Measurements from ENCODE around the gene LYPD4.
"Not testable (repeated sequence)": the region's sequence is repeated elsewhere in the genome, so short reads cannot be mapped to it uniquely, and the experiment has no call there.

Gene LYPD4

DNA sequence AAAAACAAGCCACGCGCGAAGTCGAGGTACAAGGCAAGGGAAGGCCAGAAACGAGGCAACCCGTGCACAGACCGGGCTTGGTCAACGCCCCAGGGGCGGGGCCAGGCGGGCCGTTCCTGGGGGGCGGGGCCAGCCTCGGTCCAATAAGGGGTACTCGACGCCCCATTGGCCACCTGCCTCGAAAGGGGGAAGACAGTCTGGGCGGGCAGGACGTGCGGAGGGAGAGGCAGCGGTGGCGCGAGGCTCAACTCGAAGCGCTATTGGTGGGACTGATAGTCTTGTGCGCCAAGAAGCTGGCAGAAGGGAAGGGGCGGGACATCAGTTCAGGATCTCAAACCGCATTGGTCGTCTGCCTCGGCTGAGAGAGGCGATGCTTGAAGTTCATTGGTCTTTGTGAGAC is at the start of gene LYPD4:
Gene LYPD4, minus strand, starts transcription at position 83 of the 400 bp plus-strand sequence. CDS start 5,398 bp downstream, outside the sequence.
- peak; percentile 54 for DNase-seq

GRCh38 chr19:41893899-41894298 is 49.4 kb upstream of the LYPD4 start:
- DNase-seq = no peak

- DNase-seq = no peak
Measured at GRCh38 chr19:41892173-41892902, 47.9 kb upstream of the LYPD4 start.

- DNase-seq = no peak
Measured at GRCh38 chr19:41890936-41891335, 46.5 kb upstream of the LYPD4 start.

DNA sequence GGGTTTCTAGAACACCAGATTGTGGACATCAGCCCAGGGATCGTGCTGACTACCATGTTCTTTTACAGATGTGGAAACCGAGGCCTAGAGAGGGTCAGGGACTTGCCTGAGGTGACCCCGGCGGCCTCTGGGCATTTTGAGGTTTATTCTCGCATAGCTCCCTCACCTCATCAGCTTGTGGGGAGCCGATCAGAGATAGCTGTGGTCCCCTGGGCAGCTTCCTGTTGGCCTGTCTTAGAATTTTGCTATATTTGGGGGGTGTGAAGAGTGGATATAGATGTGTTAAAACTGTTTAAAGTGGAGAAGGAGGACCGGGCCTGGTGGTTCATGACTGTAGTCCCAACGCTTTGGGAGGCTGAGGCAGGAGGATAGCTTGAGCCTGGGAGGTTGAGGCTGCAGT is 45.4 kb upstream of the LYPD4 start:
- no peak for DNase-seq

DNA sequence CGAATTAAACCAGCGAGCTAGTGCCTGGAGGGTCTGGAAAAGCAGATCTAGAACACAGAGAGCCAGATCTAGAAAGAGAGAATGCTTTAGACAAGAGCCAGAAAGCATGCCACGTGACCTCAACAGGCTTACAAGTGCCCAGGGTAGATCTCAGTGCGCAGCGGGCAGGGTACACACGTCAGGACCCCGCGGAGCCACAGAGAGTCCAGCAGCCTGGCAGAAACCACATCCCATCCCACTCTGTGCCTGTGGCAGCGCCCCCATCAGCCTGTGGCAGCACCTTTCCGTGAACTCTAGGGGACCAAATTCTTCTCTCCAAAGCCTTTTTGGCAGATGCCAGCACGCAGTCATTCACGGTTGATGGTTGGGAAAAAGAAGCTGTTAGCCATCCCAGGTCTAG is 44.4 kb upstream of the LYPD4 start:
- no peak for DNase-seq

DNA sequence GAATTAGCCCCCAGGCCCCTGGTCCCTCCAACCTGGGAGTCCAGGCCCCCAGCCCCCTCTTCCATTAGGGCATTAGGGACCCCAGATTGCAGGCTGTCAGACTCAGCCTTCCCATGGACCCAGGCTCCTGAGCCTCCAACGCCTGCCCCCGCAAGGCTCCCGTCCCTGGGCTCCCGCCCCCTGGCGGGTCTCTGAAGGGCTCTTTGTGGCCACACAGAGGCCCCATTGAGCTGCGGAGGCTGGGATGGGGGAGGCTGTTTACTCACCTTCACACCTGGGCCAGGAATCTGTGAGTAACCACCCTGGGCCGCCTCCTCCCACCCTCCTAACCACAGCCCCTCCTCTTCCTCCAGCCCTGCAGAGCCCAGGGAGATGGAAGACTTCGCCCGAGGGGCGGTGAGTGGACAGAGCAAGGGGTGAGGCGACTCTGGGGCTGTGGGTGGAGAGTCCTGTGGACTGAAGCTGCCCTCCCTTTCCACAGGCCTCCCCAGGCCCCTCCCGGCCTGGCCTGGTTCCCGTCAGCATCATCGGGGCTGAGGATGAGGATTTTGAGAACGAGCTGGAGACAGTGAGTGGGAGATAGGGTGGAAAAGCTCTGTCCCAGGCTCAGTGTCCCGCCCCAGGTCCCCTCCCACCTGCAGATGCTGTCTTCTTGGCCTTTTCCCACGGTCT is 43.4 kb upstream of the LYPD4 start:
- peak; percentile 94 for DNase-seq

DNA sequence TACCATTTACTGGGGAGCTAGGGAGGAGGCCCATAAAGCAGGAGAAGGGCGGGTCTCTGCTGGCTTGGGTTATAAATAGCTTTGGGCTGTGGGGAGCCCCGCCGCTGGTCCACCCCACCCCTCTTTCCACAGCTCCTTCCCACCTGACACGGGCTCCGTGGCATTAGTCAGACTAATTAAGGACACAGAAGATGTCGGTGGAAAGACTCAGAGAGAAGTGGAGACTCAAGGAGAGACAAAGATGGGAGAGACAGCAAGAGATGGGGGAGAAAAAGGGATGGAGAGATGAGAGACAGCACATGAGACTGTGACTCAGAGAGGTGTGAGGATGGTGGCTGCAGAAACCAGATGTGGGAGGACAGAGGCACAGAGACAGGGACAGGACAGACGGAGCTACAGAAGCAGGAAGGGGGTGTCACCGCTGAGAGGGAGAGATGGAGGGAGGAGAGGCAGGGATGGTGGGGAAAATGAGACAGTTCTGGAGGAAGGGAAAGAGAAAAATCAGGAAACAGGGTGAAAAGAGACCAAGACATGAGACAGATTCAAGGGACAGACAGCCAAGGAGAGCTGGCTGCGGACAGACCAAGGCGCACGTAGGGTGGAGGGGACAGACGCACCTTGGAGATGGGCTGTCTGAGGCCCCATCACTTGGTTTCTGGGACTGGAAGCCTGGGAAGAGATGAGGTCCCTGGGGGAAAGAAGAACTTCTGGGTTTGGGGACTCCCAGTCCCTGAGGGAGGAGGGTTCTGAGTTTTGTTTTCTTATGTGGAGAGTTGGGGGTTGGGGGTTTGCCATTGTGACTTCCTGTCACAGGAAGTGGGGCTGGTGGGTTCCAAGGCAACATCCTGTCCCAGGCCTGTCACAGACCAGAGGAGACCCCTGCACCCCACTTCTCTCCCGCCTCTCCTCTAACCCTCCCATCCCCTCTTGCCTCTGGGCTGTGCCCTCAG is 42.6 kb upstream of the LYPD4 start:
- DNase-seq = peak; percentile 84

DNA sequence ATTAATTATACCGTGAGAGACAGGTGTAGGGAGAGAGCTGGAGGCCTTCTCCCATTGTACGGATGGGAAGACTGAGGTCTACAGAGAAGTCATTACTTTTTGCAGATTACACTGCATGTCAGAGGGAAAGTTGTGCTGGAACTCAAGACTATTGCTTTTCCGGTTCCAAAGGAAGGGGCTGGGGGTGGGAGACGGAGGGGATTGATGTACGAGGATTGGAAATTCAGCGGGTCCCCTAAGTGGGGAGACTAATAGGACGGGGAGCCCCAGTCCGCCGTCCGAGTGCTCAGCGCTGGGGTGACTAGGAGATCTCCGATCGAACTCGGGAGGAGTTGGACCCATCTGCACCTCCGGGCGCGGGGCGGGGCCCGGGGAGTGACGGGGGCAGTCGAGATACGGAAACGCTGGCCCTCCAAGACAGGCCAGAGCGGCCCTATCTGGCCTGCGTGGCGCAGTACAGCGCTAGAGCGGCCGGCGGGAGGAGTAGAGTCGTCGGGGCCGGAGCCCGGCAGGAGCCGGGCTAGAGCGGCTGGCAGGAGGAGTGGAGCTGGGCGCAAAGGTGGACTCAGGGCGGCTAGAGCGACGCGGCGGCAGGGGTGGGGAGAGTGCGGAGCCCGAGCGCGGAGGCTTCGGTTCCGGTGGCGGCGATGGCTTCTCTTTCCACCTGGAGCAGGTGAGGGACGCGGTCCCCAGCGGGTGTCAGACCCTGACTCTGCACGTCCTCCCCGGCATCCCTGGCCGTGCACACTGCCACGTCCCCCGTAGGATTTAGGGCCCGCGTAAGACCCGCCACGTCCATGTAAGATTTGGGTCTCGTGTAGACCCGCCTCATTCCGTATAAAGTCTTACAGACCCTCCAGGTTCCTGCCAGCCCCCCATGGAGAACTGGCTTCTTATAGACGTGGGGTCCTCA is 39.6 kb upstream of the LYPD4 start:
- peak; percentile 95 for DNase-seq

DNA sequence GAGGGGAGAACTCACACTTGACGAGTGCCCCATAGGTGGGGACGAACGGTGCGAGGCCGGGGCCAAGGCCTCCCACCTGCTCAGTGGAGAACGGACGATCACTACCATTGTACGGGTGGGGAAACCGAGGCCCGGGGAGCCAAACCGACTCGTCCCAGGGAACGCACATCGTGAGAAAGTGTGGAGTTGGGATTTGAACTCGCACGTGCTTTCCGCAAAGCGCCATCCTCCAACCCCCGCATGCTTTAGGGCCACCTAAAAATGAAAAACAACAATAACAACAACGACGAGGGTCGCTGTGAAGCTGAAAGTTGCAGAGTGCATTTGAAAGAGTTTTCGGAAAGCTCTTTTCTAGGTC is 39.0 kb upstream of the LYPD4 start:
- no peak for DNase-seq

- peak; percentile 88 for DNase-seq
Measured at GRCh38 chr19:41882568-41883462, 38.3 kb upstream of the LYPD4 start, which contains the start of gene ARHGEF1. ARHGEF1 (plus strand) TSS chr19:41883184; CDS start chr19:41888083, 4,899 bp downstream.

- DNase-seq = no peak
Measured at GRCh38 chr19:41880329-41880708, 35.8 kb upstream of the LYPD4 start.

- DNase-seq = no peak
Measured at GRCh38 chr19:41879670-41880328, 35.3 kb upstream of the LYPD4 start.

GRCh38 chr19:41879080-41879479 is 34.6 kb upstream of the LYPD4 start:
- no peak for DNase-seq

- no peak for DNase-seq
Measured at GRCh38 chr19:41877916-41878905, 33.7 kb upstream of the LYPD4 start.

- no peak for DNase-seq
Measured at GRCh38 chr19:41876847-41877832, 32.7 kb upstream of the LYPD4 start, which contains the start of gene CD79A. CD79A (plus strand) TSS chr19:41877279; CDS start chr19:41877305, 26 bp downstream.

DNA sequence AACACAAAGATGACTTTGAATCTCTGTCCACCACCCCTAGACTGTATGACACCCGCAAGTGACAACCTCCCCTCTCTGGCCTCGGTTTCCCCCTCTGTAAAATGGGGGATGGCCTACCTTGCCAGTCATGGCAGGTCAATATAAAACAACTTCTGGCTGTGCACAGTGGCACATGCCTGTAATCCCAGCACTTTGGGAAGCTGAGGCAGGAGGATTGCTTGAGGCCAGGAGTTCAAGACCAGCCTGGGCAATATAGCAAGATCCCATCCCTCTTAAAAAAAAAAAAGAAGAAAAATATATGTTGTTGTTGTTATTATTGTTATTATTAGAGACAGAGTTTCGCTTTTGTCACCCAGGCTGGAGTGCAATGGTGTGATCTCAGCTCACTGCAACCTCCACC is 31.5 kb upstream of the LYPD4 start:
- DNase-seq = not testable (repeated sequence)
